GM23338 (cell line): Measurements from ENCODE around the gene SLC15A1.
"Not testable (repeated sequence)": the region's sequence is repeated elsewhere in the genome, so short reads cannot be mapped to it uniquely, and the experiment has no call there.

ENCODE experiments used
- CREB1 ChIP-seq: fragments of 250-450 bp; sonication (Bioruptor Pico); IDR thresholded peaks from 2 replicates; pipeline ENCODE4 v1.5.0; 2020; ENCODE audit warnings: low read depth, mild to moderate bottlenecking, moderate library complexity
- CTCF ChIP-seq, 2 experiments: fragments of 200-600 bp in 1 of 2; sonication (generic) in 1 of 2; conservative IDR thresholded peaks; 2 replicates each; pipeline versions ENCODE4 v1.5.1 to v1.6.1; 2016 to 2017; ENCODE audit warnings: antibody characterized with exemption in 2 of 2, low read depth in 2 of 2, mild to moderate bottlenecking in 2 of 2, moderate library complexity in 1 of 2
- EZH2 ChIP-seq: fragments of 200-600 bp; sonication (generic); IDR thresholded peaks from one replicate; pipeline ENCODE4 v1.8.0; 2017; ENCODE audit warnings: antibody characterized with exemption, mild to moderate bottlenecking, low read depth; ENCODE audit not compliant: unreplicated experiment
- EZH2phosphoT487 ChIP-seq: fragments of 200-600 bp; sonication (generic); IDR thresholded peaks from one replicate; pipeline ENCODE4 v1.8.1; 2018; ENCODE audit warnings: antibody characterized with exemption; ENCODE audit not compliant: unreplicated experiment
- JUNB ChIP-seq: IDR thresholded peaks from one replicate; pipeline ENCODE4 v1.6.1; 2016; ENCODE audit warnings: antibody characterized with exemption; ENCODE audit not compliant: unreplicated experiment
- POLR2AphosphoS5 ChIP-seq: IDR thresholded peaks from 2 replicates; pipeline ENCODE4 v1.6.1; 2016; ENCODE audit warnings: antibody characterized with exemption, low read depth
- REST ChIP-seq: IDR thresholded peaks from one replicate; pipeline ENCODE4 v1.6.1; 2018; ENCODE audit warnings: antibody characterized with exemption; ENCODE audit not compliant: unreplicated experiment
- ZNF331 ChIP-seq: fragments of 250-450 bp; sonication (Bioruptor Pico); IDR thresholded peaks from 2 replicates; pipeline ENCODE4 v1.5.0; 2020; ENCODE audit warnings: low read depth, mild to moderate bottlenecking, moderate library complexity
- TF ChIP-seq, protein P1 (sequence below): IDR thresholded peaks from 2 replicates; pipeline ENCODE4 v1.6.1; 2016; ENCODE audit warnings: antibody characterized with exemption

GRCh38 chr13:98639785-98640184, 112.7 kb downstream of the SLC15A1 start:
- TF ChIP-seq CTCF (conservative IDR thresholded peaks at IDR 0.05; ENCODE audit: low read depth in 2 of 2); EZH2; POLR2AphosphoS5; EZH2phosphoT487; JUNB; CREB1 (CRISPR knock-in tag); REST; ZNF331 (CRISPR knock-in tag): not testable (repeated sequence)
- TF ChIP-seq, protein P1, sequence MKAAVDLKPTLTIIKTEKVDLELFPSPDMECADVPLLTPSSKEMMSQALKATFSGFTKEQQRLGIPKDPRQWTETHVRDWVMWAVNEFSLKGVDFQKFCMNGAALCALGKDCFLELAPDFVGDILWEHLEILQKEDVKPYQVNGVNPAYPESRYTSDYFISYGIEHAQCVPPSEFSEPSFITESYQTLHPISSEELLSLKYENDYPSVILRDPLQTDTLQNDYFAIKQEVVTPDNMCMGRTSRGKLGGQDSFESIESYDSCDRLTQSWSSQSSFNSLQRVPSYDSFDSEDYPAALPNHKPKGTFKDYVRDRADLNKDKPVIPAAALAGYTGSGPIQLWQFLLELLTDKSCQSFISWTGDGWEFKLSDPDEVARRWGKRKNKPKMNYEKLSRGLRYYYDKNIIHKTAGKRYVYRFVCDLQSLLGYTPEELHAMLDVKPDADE = not testable (repeated sequence)
